T-helper 22 cell (primary cell): ENCODE measurements around the gene SLC25A26.

Source experiments
- DNase-seq: peaks from one replicate; pipeline ENCODE4 v3.0.0-alpha.2; 2020; ENCODE audit warnings: low read depth

SLC25A26 gene

DNA sequence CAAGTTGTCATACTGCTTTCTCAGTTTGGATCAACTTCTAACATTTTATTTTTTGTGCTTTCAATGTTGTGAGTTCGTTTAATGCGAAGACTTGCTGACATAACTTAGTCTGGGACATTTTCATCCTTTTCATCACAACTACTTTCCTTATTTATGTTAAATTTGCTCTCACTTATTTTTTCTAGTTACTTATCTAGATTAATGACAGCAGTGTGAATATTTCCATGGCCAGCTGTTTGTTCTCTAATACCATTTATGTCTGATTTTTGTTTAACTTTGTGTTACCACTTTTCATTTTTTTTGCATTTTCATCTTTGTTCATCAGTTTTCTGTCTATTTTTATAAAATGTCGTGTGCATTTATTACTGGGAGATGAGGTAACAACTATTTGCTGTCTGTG, 6.2 kb downstream of the SLC25A26 start:
- DNase-seq: no peak

- no peak for DNase-seq
Measured at GRCh38 chr3:66227915-66228314, 7.1 kb downstream of the SLC25A26 start.

- no peak for DNase-seq
Measured at GRCh38 chr3:66228707-66229106, 7.9 kb downstream of the SLC25A26 start.

DNA sequence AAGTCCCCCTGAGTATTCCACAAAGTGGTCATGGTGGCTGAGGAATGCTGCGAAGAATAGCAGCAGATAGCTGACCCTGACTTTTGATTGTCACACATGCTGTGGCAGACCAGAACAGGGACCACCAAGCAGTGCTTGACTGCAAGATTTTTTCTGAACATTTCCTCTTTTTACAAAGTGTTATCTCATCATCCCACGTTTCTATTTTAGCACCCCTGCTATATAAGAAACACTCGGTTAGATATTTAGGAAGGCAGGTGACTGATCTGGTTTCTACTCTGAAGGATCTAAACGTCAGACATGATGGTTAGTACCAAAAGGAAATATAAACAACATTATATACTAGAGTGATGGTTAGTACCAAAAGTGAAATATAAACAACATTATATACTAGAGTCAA, 9.1 kb downstream of the SLC25A26 start:
- DNase-seq: no peak

DNA sequence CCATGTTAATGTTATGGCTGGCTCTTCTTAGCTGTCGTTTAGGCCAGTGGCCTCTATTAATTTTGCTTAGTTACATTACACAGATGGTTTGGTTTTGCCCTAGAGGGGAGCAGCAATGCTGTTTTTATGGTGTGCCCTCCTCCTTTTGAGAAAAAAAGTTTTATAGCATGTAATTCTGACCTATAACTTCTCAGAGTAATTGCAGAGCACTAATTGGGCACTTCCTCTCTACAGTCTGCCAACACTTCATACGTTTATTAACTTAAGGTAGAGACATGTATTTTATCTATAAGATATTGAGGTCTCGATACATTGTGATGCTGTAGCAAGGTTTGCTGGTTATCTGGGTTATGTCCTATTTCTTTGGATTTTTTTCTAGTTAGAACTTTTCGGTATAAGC, 12.2 kb downstream of the SLC25A26 start:
- no peak for DNase-seq

- no peak for DNase-seq
Measured at GRCh38 chr3:66236281-66236680, 15.5 kb downstream of the SLC25A26 start.

DNA sequence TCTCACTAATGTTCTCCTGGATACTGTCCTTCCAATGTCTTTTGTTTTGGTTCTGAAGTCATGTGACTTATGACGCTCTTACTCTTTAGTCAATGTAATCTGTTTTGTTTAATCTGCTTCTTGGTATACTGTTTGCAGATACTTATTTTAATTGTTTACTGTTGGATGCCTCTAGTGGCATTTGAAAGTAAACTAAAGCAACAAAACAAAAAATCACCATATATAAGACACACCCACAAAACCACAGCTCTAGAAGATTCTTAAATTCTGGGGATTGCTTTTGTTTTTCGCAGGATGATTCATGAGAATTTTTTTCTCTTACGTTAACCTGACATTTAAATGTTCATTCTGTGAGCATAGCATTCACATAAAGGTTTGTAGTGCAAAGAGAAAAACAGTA, 16.8 kb downstream of the SLC25A26 start:
- DNase-seq: no peak

DNA sequence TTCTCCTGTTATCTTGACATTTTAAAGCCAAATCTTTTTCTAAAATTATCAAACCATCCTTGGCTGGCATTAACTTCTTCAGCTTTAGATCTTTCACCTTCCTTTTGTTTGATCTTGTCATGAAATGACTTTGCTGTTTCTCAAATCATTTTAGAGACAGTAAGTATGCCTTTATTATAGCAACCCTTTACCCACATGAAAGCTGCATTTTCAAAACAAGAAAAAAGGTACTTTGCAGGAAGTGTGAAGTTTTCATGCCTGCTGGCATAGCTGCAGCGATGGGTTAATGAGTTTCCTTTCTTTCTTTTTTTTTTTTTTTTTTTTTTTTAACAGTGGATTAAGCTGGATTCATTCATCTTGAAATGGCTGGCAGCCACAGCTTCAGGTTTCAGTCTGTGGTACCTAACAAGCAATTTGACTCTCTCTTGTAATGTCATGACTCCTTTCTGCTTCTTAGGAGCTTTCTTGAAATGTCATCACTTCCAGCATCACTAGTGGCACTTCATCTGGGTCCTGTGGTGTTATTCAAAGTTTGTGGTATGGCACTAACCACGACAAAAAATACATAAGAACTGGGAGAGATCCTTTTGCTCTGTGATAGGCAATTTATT, 18.8 kb downstream of the SLC25A26 start:
- no peak for DNase-seq

- DNase-seq: no peak
Measured at GRCh38 chr3:66241466-66241865, 20.7 kb downstream of the SLC25A26 start.

DNA sequence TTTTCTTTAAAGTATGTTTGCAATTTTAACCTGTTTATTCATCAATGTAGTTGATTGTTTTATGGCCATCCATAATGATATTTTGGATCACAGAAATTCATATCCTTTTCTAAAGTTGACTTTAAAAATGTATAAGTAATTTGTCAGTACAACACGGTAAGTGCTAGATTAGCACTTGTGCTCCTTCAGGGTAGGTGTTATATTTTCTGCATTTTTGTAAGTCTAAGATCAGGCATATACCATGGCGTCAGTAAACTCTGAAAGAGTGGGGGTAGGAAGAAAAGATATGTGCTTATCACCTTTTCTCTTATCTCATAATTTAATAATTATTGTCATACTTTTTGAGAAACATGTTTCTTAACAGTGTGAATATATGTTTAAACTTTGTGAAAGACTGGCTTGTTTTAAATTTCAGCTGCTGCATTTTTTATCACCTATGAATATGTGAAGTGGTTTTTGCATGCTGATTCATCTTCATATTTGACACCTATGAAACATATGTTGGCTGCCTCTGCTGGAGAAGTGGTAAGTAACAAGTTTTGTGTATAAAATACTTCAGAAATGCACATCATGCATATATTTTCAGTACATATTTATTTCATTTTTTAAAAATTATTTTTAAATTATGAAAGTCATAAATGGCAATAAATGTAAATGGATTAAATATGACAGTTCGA, 22.1 kb downstream of the SLC25A26 start:
- no peak for DNase-seq

DNA sequence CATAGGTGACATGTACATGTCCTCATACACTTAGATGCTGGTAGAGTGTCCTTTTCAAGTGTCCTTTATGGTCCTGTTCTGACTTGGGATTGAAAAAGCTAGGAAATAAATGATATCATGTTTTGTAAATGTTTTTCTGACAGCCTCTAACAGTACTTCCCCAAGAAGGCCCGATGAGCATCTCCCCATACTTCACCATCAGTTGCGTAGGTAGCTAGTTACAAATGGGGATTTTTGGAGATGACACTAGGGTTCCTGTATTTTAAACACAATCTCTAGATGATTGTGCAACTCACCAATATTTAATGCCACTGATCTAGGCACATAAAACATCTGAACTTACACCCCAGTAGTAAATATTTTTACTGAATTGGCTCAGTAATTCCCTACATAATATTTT, 27.8 kb downstream of the SLC25A26 start:
- no peak for DNase-seq

- no peak for DNase-seq
Measured at GRCh38 chr3:66253790-66254620, 33.2 kb downstream of the SLC25A26 start.

DNA sequence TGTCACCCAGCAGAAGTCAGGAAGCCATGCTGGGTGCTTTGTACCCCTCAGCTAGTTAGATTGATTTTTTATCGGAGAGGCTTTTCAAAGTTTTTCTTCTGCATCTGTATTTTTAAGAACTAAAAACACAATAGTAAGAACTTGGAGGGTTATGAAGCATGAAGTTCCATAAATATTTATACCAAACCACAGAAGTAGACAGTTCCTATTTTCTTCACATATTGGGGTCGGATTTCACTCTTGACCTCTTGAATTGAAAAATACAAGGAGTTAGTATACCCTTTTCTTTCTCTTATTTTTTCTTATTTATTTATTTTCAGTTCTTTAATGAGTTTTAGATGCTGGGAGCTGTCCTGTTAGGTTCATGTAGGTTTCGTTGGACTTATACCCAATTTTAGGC, 35.1 kb downstream of the SLC25A26 start:
- no peak for DNase-seq

DNA sequence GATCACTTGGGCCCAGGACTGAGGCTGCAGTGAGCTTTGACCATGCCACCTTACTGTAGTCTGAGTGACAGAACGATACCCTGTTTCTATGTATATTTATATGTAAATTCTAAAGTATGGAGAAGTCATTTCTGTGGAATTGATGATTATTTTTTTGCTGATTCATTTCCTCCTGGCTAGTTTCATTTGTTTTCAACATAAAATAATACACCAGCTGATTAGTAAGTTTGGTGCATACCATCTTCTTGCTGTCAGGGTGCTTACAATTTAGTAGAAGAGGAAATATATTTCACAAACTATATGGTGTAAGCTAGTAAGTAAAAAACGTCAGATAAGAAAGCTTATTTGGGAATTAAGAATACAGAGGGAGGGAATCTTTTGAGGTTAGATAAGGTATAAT, 36.0 kb downstream of the SLC25A26 start:
- no peak for DNase-seq

DNA sequence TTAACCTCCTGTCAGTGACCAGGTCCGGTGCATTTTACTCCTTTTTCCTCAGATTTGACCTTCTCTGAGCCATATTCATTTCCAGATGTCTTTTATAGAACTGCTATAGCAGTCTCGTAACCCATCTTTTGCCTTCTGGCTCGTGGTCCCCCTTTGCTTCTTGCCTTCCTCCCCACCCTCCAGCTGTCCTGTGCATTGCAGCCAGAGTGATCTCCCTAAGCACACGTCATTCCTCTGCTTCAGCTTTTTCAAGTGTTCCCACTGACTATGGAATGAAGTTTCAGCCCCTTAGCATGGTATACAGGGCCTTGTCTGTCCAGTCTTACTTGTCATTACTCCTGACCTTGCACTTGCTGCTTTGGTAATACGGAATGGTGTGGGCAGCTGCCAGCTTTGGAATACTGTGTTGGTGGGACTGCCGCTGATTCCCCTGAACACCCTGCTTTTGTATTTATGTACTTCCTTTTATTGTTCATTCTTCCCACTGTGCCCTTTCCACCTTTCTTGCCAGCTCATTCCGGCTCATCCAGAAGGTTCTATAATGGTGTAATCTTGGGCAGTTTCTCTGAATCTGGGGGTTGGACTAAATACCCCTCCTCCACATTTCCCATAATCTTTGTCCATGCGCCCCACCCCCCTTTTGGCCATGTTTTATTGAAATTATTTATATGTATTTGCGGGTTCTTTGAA, 38.9 kb downstream of the SLC25A26 start:
- no peak for DNase-seq

DNA sequence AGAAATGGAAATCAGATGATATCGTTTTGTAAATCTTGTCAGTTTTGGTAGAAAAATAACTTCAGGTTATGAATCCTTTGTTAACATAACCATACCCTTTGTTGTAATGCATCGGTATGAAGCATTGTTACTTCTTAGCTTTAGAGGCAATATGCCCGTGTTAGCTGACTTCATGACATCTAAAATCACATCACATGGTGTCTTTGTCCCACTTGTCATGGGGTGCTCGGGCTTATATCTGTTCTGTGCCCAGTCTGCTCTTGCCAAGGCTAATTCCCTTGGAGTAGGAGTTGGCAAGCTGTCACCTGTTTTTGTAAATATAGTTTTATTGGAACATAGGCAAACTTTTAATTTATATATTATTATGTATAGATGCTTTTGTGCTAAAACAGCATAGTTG, 39.6 kb downstream of the SLC25A26 start:
- no peak for DNase-seq

DNA sequence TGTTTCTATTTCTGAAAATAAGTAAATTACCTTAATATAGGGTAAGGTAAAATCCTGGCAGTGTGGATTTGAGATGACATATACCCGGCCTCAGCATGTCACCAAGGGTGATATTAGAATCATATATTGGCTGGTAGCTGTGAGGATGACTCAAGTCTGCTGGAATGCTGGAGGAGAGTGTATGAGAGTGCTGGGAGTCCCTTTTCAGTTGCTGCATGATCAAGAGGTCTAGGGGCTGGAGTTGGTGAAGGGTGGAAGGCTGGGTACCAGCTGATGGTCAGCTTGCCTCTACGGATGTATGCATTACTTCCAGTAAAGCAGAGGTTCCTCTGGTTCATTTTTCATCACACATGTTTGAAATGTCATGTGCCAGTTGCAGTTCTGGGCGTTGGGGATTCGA, 40.6 kb downstream of the SLC25A26 start:
- no peak for DNase-seq

GRCh38 chr3:66265649-66266048, 44.8 kb downstream of the SLC25A26 start:
- DNase-seq: no peak

DNA sequence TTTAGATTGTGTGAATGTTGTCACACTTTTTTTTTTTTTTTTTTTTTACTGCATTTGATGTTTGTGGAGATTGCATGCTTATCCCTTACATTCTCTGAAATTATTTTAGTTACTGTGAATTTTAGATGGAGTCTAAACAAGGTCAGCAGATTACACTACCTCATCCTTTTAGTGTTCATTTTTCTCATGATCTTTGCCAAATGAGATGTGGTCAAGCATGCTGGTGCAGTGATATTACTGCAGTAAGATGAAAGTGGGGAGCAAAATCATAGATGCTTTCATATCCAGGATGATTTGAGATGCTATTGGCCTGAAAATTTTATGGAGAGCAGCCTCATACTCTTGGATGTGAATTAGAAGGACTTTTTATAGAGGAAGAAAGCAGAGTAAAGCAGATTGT, 45.8 kb downstream of the SLC25A26 start:
- no peak for DNase-seq

DNA sequence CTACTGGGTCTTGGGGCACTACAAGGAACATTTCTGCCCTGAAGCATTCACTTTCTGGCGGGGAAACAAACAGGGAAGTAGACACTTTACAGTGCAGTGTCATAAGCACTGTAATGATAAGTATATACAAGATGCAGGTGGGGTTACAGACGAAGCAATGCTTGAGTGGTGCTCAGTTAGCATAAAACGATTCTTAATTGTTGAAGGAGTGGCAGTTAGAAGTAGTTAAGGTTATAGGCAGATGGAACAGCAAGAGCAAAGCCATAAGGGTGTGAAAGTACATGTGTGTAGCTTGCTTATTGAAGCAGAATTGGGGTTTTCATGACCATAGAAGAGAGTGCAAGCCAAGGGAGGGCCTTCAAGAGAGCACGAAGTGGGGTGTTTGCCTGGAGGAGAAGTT, 46.2 kb downstream of the SLC25A26 start:
- no peak for DNase-seq

GRCh38 chr3:66267906-66268305, 47.1 kb downstream of the SLC25A26 start:
- no peak for DNase-seq

DNA sequence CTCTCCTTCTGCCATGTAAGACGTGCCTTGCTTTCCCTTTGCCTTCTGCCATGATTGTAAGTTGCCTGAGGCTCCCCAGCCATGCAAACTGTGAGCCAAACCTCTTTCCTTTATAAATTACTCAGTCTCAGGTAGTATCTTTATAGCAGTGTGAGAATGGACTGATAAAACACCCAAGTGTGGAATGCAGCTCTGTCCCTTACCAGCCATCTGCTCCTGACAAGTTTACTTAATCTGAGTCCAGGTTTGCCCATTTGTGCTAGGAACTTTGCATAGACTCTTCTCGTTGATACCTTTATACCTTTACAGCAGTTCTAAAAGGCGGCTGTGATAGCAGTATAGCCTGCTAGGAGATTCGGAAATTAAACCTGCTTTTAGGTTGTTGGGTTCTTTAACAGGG, 48.1 kb downstream of the SLC25A26 start:
- DNase-seq: no peak

GRCh38 chr3:66269411-66269810, 48.6 kb downstream of the SLC25A26 start:
- no peak for DNase-seq
